ENCODE measurements around the gene CDKN1A. TPM values are rescaled to one million over a fixed set of nuclear protein-coding genes. Genes with fewer than 3 reads are reported as not detected.

Gene CDKN1A
- total and polyA plus RNA-seq, 10 of the 15 experiments (the other 5 are each of a cell fraction or from before 2014, with no cell fraction given): 25.2 to 637 (median 216) TPM

DNA sequence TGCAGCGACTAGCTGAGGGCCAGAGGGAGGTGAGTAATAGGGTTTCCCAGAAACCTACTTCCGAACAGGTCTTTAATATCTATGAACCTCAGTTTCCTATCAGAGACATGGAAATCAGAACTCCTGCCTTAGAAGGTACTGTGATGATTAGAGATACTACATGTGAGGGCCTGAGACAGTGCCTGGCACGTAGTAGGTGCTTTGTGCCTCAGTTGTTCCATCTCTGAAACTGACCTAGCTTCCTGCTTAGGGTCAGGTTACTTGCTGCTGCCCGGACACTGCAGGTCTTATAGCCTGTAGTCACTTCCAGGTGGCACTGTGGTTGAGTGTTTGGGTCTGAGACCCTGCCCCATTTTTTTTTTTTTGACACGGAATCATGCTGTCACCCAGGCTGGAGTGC is 40.0 kb downstream of the CDKN1A start:
- in situ Hi-C loops (cut with MboI) (no loop called here), intact Hi-C loops (cut with micrococcal nuclease; ENCODE audit: unreplicated experiment) (no loop called here)
- RAD21 ChIA-PET (ENCODE audit: unreplicated experiment): interaction anchor here (3.1 to 3.6 kb wide), 2 partner anchors 36 kb away, joined by 11 to 14 read pairs; no protein-coding TSS in a partner anchor
- 65% methylated on average over 5 of the region's 5 CpGs for WGBS (ENCODE audit: insufficient coverage, insufficient replicate concordance, low lambda C conversion rate, missing lambda C conversion rate)
- H2AFZ ChIP-seq (ENCODE audit: control insufficient read depth, low read depth, low read length): no peak overlapping the region
- BruUV-seq (replicated peaks): no TSS peak
- FAIRE-seq (no peak), DNase-seq (ENCODE audit: low read depth, low spot score) (no peak), ATAC-seq (no peak)
- H3K79me2 ChIP-seq (ENCODE audit: control insufficient read depth, insufficient read depth, low read length): no peaks in the 10 kb centered on the region
- CTCF ChIA-PET: interaction anchor here (1.6 to 3.5 kb wide), 2 partner anchors 11 to 41 kb away, joined by 5 to 14 read pairs; no protein-coding TSS in a partner anchor
- H4K20me1 ChIP-seq (ENCODE audit: control insufficient read depth, insufficient read depth): no peaks in the 10 kb centered on the region
- H3K4me2 ChIP-seq (ENCODE audit: control insufficient read depth, insufficient read depth): no peak overlapping the region
- H3K4me1 ChIP-seq (ENCODE audit: control insufficient read depth, insufficient read depth, low read length): peaks cover 14% of the 10 kb centered on the region
- H3K36me3 ChIP-seq (ENCODE audit: control insufficient read depth in 2 of 2, insufficient read depth in 2 of 2, low read length in 1 of 2): no peaks in the 10 kb centered on the region
- TF ChIP-seq NFYB (IDR thresholded peaks at IDR 0.05; ENCODE audit: insufficient read depth, low read depth, low read length) (no peak), ZNF274 (IDR thresholded peaks at IDR 0.05; ENCODE audit: insufficient read depth, insufficient read length) (no peak), ZNF384 (IDR thresholded peaks at IDR 0.05; ENCODE audit: borderline replicate concordance, low read depth, low read length) (no peak), TAF1 (IDR thresholded peaks at IDR 0.05; ENCODE audit: borderline replicate concordance, low read depth, low read length) (no peak), RAD21 (IDR thresholded peaks at IDR 0.05; ENCODE audit: insufficient read depth, low read depth, low read length) (no peak), EZH2 (IDR thresholded peaks at IDR 0.05; ENCODE audit: borderline replicate concordance, control insufficient read depth, low read depth, low read length) (no peak), CEBPB (IDR thresholded peaks at IDR 0.05; ENCODE audit: borderline replicate concordance in 1 of 2, low read depth in 2 of 2, low read length in 2 of 2) (no peak), NFIC (IDR thresholded peaks at IDR 0.05; ENCODE audit: low read depth, low read length) (no peak), RUNX3 (IDR thresholded peaks at IDR 0.05; ENCODE audit: low read length) (no peak), TCF12 (IDR thresholded peaks at IDR 0.05; ENCODE audit: low read depth, low read length) (no peak), SMC3 (IDR thresholded peaks at IDR 0.05; ENCODE audit: borderline replicate concordance, low read length) (no peak)
- TF ChIP-seq, protein P1, sequence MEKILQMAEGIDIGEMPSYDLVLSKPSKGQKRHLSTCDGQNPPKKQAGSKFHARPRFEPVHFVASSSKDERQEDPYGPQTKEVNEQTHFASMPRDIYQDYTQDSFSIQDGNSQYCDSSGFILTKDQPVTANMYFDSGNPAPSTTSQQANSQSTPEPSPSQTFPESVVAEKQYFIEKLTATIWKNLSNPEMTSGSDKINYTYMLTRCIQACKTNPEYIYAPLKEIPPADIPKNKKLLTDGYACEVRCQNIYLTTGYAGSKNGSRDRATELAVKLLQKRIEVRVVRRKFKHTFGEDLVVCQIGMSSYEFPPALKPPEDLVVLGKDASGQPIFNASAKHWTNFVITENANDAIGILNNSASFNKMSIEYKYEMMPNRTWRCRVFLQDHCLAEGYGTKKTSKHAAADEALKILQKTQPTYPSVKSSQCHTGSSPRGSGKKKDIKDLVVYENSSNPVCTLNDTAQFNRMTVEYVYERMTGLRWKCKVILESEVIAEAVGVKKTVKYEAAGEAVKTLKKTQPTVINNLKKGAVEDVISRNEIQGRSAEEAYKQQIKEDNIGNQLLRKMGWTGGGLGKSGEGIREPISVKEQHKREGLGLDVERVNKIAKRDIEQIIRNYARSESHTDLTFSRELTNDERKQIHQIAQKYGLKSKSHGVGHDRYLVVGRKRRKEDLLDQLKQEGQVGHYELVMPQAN (conservative IDR thresholded peaks at IDR 0.05): no peak
- H3K4me3 ChIP-seq: no peak overlapping the region
- no peaks in the 10 kb centered on the region for H3K9me3 ChIP-seq (replicated peaks; ENCODE audit: control insufficient read depth, insufficient read depth, low read length)
- SMC1A ChIA-PET (ENCODE audit: uncharacterized antibody, unreplicated experiment): interaction anchor here (1.3 to 2.0 kb wide), 4 partner anchors 10 to 103 kb away, joined by 3 to 7 read pairs (median 6); no protein-coding TSS in a partner anchor
- H3K27me3 ChIP-seq (replicated peaks in 1 of 2; ENCODE audit: control insufficient read depth in 2 of 2, insufficient read depth in 2 of 2, low read length in 1 of 2): no peaks in the 10 kb centered on the region
- no peak overlapping the region for H3K9ac ChIP-seq (ENCODE audit: control insufficient read depth, insufficient read depth, low read length)
- H3K27ac ChIP-seq (ENCODE audit: control insufficient read depth, insufficient read depth): no peak overlapping the region
- POLR2A ChIA-PET: interaction anchor here (0.5 to 1.9 kb wide), 4 partner anchors 26 to 37 kb away, joined by 3 to 5 read pairs (median 4); no protein-coding TSS in a partner anchor
